ENCODE data around the gene CYP26C1. TPM values are rescaled to one million over a fixed set of nuclear protein-coding genes. Genes with fewer than 3 reads are reported as not detected.

CYP26C1 gene
- total RNA-seq, 1 experiment from 2014 or later = 0.79 TPM

DNA sequence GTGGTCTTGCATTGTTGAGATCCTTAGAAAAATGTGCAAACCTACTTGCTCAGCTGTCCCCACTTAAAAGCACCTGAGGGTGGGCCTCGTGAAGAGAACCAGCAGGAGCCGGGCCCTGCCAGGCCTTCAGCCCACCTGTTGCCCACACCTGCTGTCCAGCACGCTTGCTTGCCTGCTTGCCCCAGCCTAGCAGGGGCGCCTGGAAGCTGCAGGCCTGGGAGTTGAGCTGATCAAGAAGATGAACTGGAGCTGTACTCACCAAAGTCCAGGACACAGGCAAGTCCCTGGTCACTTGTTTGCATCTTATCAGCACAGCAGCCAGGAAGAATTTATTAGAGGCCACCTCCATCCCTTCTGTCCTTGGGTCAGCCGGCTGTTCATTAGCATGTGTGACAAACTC lies 36.3 kb downstream of the CYP26C1 start:
- H3K23ac ChIP-seq (ENCODE audit: insufficient read length, low read depth, low read length) = no peak overlapping the region
- no CpG with 5 or more reads among the region's 5 CpGs for WGBS (ENCODE audit: extremely low coverage, insufficient read length, low lambda C conversion rate)

More for the DNA sequence above, 36.3 kb downstream of the CYP26C1 start:
- Histone ChIP-seq H4K5ac (ENCODE audit: insufficient read length, low read depth, low read length) (no peak overlapping the region), H3K18ac (ENCODE audit: insufficient read length, low read depth, low read length) (no peak overlapping the region), H4K20me1 (ENCODE audit: control insufficient read depth, insufficient read depth, insufficient read length) (no peaks in the 10 kb centered on the region), H2BK20ac (ENCODE audit: low read depth, low read length, poor library complexity, severe bottlenecking) (no peak overlapping the region), H3K4me1 (ENCODE audit: insufficient read depth, low read length) (no peaks in the 10 kb centered on the region; the same call in 1 of the 2 replicates), H4K8ac (replicated peaks; ENCODE audit: insufficient read length, low read depth, low read length) (no peak overlapping the region), H3K4ac (ENCODE audit: low read depth, low read length) (no peak overlapping the region), H2AFZ (ENCODE audit: low read length) (no peak overlapping the region), H3K27ac (ENCODE audit: insufficient read length, low read depth, low read length) (no peak overlapping the region), H2BK5ac (ENCODE audit: insufficient read length, low read length) (no peak overlapping the region), H3K56ac (ENCODE audit: insufficient read length, low read depth, low read length) (no peak overlapping the region), H2BK12ac (ENCODE audit: insufficient read length, low read depth, low read length) (no peak overlapping the region), H3K79me1 (ENCODE audit: insufficient read depth, low read depth, low read length, poor library complexity, severe bottlenecking) (no peaks in the 10 kb centered on the region), H3K23me2 (ENCODE audit: insufficient read length, low read depth, low read length, poor library complexity, severe bottlenecking) (no peaks in the 10 kb centered on the region), H2BK120ac (ENCODE audit: low read depth, low read length, poor library complexity, severe bottlenecking) (no peak overlapping the region), H2AK5ac (ENCODE audit: insufficient read length, low read length) (no peak overlapping the region), H3K27me3 (ENCODE audit: insufficient read depth, low read length) (no peaks in the 10 kb centered on the region), H3K9me3 (ENCODE audit: control insufficient read depth, low read depth, low read length) (no peaks in the 10 kb centered on the region), H3K14ac (ENCODE audit: insufficient read depth, low read length) (no peak overlapping the region), H3T11ph (ENCODE audit: low read length) (no peak overlapping the region), H3K4me2 (ENCODE audit: insufficient read depth, insufficient read length, low read length) (no peak overlapping the region), H3K79me2 (ENCODE audit: insufficient read depth, low read length) (no peaks in the 10 kb centered on the region), H2BK15ac (ENCODE audit: low read depth, low read length) (no peak overlapping the region), H4K91ac (ENCODE audit: insufficient read length, low read depth, low read length) (no peak overlapping the region), H3K9ac (ENCODE audit: extremely low read depth, insufficient read length, low read length) (no peak overlapping the region)
- Mint-ChIP-seq H3K4me3 (no peak overlapping the region), H3K27ac (no peak overlapping the region), H3K4me1 (peaks cover 9 to 15% of the 10 kb centered on the region in 2 experiments), H3K9me3 (peaks cover 6 to 9% of the 10 kb centered on the region in 2 experiments; a peak in 4 of 5 replicates), H3K27me3 (ENCODE audit: low read depth) (no peaks in the 10 kb centered on the region), H3K36me3 (ENCODE audit: insufficient read depth in 1 of 3, low read depth in 3 of 3) (peaks cover 0 to 6% (median under 1%) of the 10 kb centered on the region in 3 experiments; a peak in 4 of 7 replicates)
- DNase-seq = no peak
- TF ChIP-seq, protein P1, sequence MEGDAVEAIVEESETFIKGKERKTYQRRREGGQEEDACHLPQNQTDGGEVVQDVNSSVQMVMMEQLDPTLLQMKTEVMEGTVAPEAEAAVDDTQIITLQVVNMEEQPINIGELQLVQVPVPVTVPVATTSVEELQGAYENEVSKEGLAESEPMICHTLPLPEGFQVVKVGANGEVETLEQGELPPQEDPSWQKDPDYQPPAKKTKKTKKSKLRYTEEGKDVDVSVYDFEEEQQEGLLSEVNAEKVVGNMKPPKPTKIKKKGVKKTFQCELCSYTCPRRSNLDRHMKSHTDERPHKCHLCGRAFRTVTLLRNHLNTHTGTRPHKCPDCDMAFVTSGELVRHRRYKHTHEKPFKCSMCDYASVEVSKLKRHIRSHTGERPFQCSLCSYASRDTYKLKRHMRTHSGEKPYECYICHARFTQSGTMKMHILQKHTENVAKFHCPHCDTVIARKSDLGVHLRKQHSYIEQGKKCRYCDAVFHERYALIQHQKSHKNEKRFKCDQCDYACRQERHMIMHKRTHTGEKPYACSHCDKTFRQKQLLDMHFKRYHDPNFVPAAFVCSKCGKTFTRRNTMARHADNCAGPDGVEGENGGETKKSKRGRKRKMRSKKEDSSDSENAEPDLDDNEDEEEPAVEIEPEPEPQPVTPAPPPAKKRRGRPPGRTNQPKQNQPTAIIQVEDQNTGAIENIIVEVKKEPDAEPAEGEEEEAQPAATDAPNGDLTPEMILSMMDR (conservative IDR thresholded peaks at IDR 0.05) = no peak

Measured in H9 (cell line).